Neuronal stem cell (in vitro differentiated cells): Measurements from ENCODE around the gene MEGF8.

Source experiments
- DNase-seq: peaks from one replicate; pipeline ENCODE4 v3.0.0-alpha.2; 2013; ENCODE audit warnings: low spot score
- H2AFZ ChIP-seq: one replicate; pipeline ENCODE4 v1.6.1; 2013; ENCODE audit warnings: mild to moderate bottlenecking, low read length, inconsistent platforms
- H2AK5ac ChIP-seq: 2 replicates; pipeline ENCODE4 v1.6.1; 2013; ENCODE audit warnings: low read depth, mild to moderate bottlenecking, inconsistent platforms, low read length, moderate library complexity, mixed read lengths
- H2BK120ac ChIP-seq: 2 replicates; pipeline ENCODE4 v1.6.1; 2013; ENCODE audit warnings: low read depth, mild to moderate bottlenecking, inconsistent platforms, low read length, moderate library complexity, mixed read lengths
- H2BK12ac ChIP-seq: one replicate; pipeline ENCODE4 v1.6.1; 2013; ENCODE audit warnings: low read length, inconsistent platforms
- H2BK15ac ChIP-seq: 2 replicates; pipeline ENCODE4 v1.6.1; 2013; ENCODE audit warnings: mild to moderate bottlenecking, low read length, inconsistent platforms, mixed read lengths
- H2BK5ac ChIP-seq: one replicate; pipeline ENCODE4 v1.6.1; 2013; ENCODE audit warnings: inconsistent platforms, mild to moderate bottlenecking, low read length, moderate library complexity
- H3K14ac ChIP-seq: one replicate; pipeline ENCODE4 v1.6.1; 2013; ENCODE audit warnings: low read length, inconsistent platforms
- H3K18ac ChIP-seq: 2 replicates; pipeline ENCODE4 v1.6.1; 2013; ENCODE audit warnings: low read length, inconsistent platforms
- H3K23ac ChIP-seq: 2 replicates; pipeline ENCODE4 v1.6.1; 2013; ENCODE audit warnings: low read depth, mild to moderate bottlenecking, mixed read lengths, low read length, inconsistent platforms; ENCODE audit not compliant: poor library complexity
- H3K27ac ChIP-seq: replicated peaks from 3 replicates; pipeline ENCODE4 v1.5.1; 2013; ENCODE audit warnings: low read length, inconsistent platforms
- H3K27me3 ChIP-seq, 3 experiments: 2 replicates each; pipeline ENCODE4 v1.6.1; 2013; ENCODE audit warnings: low read length in 3 of 3, mild to moderate bottlenecking in 2 of 3, inconsistent platforms in 1 of 3, low read depth in 1 of 3, mixed read lengths in 1 of 3, moderate library complexity in 1 of 3; ENCODE audit not compliant: control insufficient read depth in 3 of 3, insufficient read depth in 3 of 3
- H3K36me3 ChIP-seq, 2 donors: replicated peaks in 1 of 2; 2 replicates each; pipeline ENCODE4 v1.6.1; 2013; ENCODE audit warnings: low read length in 2 of 2; ENCODE audit not compliant: control insufficient read depth in 2 of 2, insufficient read depth in 2 of 2
- H3K4ac ChIP-seq: 2 replicates; pipeline ENCODE4 v1.6.1; 2013; ENCODE audit warnings: inconsistent platforms, mild to moderate bottlenecking, low read length, moderate library complexity
- H3K4me1 ChIP-seq, 2 donors: 1 replicate in 1 of 2; 2 replicates in 1 of 2; pipeline ENCODE4 v1.6.1; 2013; ENCODE audit warnings: low read length in 2 of 2, low read depth in 1 of 2; ENCODE audit not compliant: control insufficient read depth in 2 of 2, insufficient read depth in 1 of 2
- H3K4me2 ChIP-seq: one replicate; pipeline ENCODE4 v1.6.1; 2013; ENCODE audit warnings: mild to moderate bottlenecking, low read length, inconsistent platforms; ENCODE audit not compliant: insufficient read depth, poor library complexity, severe bottlenecking
- H3K4me3 ChIP-seq, 2 donors: 2 replicates each; pipeline ENCODE4 v1.5.1; 2013; ENCODE audit warnings: low read length in 2 of 2, mild to moderate bottlenecking in 2 of 2, inconsistent platforms in 1 of 2, moderate library complexity in 1 of 2
- H3K79me1 ChIP-seq: one replicate; pipeline ENCODE4 v1.6.1; 2013; ENCODE audit warnings: low read depth, mild to moderate bottlenecking, inconsistent platforms, low read length, moderate library complexity
- H3K9ac ChIP-seq: one replicate; pipeline ENCODE4 v1.6.1; 2013; ENCODE audit warnings: mild to moderate bottlenecking, low read depth, low read length, inconsistent platforms; ENCODE audit not compliant: poor library complexity
- H3K9me3 ChIP-seq, 2 donors: replicated peaks in 1 of 2; 2 replicates each; pipeline versions ENCODE3 to v1.6.1; 2013; ENCODE audit warnings: low read length in 2 of 2, mild to moderate bottlenecking in 2 of 2, inconsistent platforms in 1 of 2, low read depth in 1 of 2, mixed read lengths in 1 of 2, moderate library complexity in 1 of 2; ENCODE audit not compliant: control insufficient read depth in 2 of 2, insufficient read depth in 1 of 2
- H4K8ac ChIP-seq: one replicate; pipeline ENCODE4 v1.6.1; 2013; ENCODE audit warnings: low read depth, mild to moderate bottlenecking, inconsistent platforms, low read length, moderate library complexity
- H4K91ac ChIP-seq: one replicate; pipeline ENCODE4 v1.6.1; 2013; ENCODE audit warnings: low read length, low read depth, mild to moderate bottlenecking, inconsistent platforms; ENCODE audit not compliant: poor library complexity
- WGBS, 2 donors: extraction: QIAGEN DNeasy Blood & Tissue Kit; methylation state at CpG; one replicate each; pipeline ENCODE4 v1.1.7; 2013; ENCODE audit warnings: missing lambda C conversion rate in 2 of 2, mixed read lengths in 1 of 2; ENCODE audit not compliant: insufficient read length in 2 of 2, insufficient replicate concordance in 1 of 2; ENCODE audit errors: extremely low coverage in 2 of 2; 5-methylcytosine and 5-hydroxymethylcytosine counted together

The MEGF8 gene

DNA sequence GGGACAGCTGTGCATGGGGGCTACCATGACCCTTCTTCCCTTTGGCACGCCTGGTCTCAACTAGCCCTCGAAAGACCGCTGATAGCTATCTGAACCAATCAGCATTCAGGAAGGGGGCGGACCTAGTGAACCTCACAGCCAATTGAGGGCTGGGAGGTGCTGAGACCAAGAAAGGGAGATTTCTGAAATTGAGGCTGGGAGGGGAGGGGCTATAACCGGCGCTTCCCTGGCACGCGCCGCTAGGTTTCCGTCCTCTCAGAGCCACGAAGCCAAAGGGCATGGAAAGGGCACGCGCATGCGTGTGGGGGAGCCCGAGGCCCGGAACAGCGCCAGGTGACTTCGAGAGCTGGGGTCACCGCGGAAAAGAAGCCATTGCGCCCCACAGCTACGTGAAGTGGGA, 18.8 kb upstream of the MEGF8 start:
- DNase-seq, result no peak
- no CpG with 5 or more reads among the region's 22 CpGs for WGBS, 2 donors
- peak overlapping the region; percentile 72 for H3K18ac ChIP-seq

DNA sequence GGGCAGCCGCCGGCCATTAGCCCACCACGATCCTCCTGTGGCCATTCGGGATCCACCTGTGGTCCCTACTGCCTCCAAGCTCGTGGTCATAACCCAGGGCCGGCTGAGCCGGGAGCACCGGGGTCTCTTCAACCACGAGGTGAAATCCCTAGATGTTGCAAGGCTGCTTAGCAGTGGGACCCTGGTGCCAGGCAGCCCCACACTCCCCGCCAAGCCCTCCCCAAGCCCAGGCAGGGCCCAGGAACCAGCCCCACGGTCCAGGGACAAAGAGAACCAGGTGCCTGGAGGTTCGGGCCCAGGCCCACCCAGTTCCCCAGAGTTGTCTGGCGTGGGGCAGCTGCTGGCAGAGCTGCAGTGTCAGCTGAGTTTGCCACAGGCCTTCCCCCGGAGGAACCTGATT, 15.7 kb upstream of the MEGF8 start:
- no CpG with 5 or more reads among the region's 14 CpGs for WGBS, 2 donors
- H3K4ac ChIP-seq, result no peak overlapping the region
- H4K91ac ChIP-seq, result no peak overlapping the region
- no peak overlapping the region for H2BK5ac ChIP-seq
- no peak for DNase-seq
- no peak overlapping the region for H2AFZ ChIP-seq
- no peaks in the 10 kb centered on the region for H3K36me3 ChIP-seq
- H2BK12ac ChIP-seq, result no peak overlapping the region
- peaks cover 0 to 5% of the 10 kb centered on the region in 2 donors for H3K4me1 ChIP-seq
- peak overlapping the region; percentile 76 for H3K18ac ChIP-seq
- H4K8ac ChIP-seq, result no peak overlapping the region
- no peak overlapping the region for H3K4me3 ChIP-seq
- H3K27me3 ChIP-seq, result peaks cover 0 to 12% (median 0%) of the 10 kb centered on the region in 3 experiments
- H3K79me1 ChIP-seq, result no peaks in the 10 kb centered on the region
- H3K14ac ChIP-seq, result peak overlapping the region; percentile 56
- H2AK5ac ChIP-seq, result peak overlapping the region; percentile 56
- no peak overlapping the region for H2BK120ac ChIP-seq
- no peak overlapping the region for H3K27ac ChIP-seq
- no peak overlapping the region for H3K23ac ChIP-seq
- no peak overlapping the region for H3K4me2 ChIP-seq
- H3K9me3 ChIP-seq, result no peaks in the 10 kb centered on the region
- peak overlapping the region; percentile 70 for H3K9ac ChIP-seq
- H2BK15ac ChIP-seq, result peak overlapping the region; percentile 32

More for the DNA sequence above, 18.8 kb upstream of the MEGF8 start:
- Histone ChIP-seq H3K9me3 (no peaks in the 10 kb centered on the region), H3K4me1 (peaks cover 7 to 10% of the 10 kb centered on the region in 2 donors), H2AK5ac (peak overlapping the region; percentile 91), H2BK12ac (peak overlapping the region; percentile 49), H2AFZ (no peak overlapping the region), H4K8ac (peak overlapping the region; percentile 9), H2BK5ac (peak overlapping the region; percentile 71), H3K36me3 (no peaks in the 10 kb centered on the region), H2BK15ac (peak overlapping the region; percentile 14), H3K9ac (no peak overlapping the region), H2BK120ac (no peak overlapping the region), H3K4ac (no peak overlapping the region), H3K14ac (no peak overlapping the region), H3K4me2 (no peak overlapping the region), H3K23ac (no peak overlapping the region), H3K4me3 (peak overlapping the region in 1 of 2 donors; percentile 21), H3K27ac (no peak overlapping the region), H4K91ac (no peak overlapping the region), H3K79me1 (peaks cover 2% of the 10 kb centered on the region), H3K27me3 (no peaks in the 10 kb centered on the region)

DNA sequence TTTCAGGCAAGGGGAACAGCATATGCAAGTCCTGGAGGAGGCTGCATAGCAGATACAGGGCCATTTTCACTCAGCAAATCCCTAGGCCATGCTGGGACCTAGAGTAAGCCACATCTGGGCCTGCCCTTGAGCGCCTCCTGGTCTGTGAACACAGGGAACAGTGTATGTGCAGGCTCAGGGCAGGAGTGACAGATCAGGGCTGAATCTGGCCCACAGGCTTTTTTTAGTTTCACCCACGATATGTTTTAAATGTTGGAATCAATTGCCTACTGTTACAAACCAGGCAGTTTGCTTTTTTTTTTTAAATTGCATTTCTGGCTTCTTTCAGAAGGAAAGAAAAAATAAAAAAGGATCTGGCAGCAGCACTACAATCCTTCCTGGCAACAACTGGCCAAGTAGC, 13.8 kb upstream of the MEGF8 start:
- DNase-seq, result no peak
- Histone ChIP-seq H3K4me1 (peaks cover 4 to 5% of the 10 kb centered on the region in 2 donors), H3K27ac (no peak overlapping the region), H2BK12ac (no peak overlapping the region), H3K18ac (no peak overlapping the region), H3K14ac (no peak overlapping the region), H3K9ac (no peak overlapping the region), H3K36me3 (no peaks in the 10 kb centered on the region), H4K91ac (no peak overlapping the region), H3K4me2 (no peak overlapping the region), H3K4me3 (no peak overlapping the region), H2AFZ (no peak overlapping the region), H3K79me1 (no peaks in the 10 kb centered on the region), H2BK120ac (no peak overlapping the region), H2BK15ac (no peak overlapping the region), H3K23ac (no peak overlapping the region), H3K4ac (no peak overlapping the region), H2BK5ac (no peak overlapping the region), H4K8ac (no peak overlapping the region), H2AK5ac (peak overlapping the region; percentile 68), H3K27me3 (peaks cover 0 to 17% (median 0%) of the 10 kb centered on the region in 3 experiments), H3K9me3 (no peaks in the 10 kb centered on the region)
- no CpG with 5 or more reads among the region's 2 CpGs for WGBS, 2 donors

DNA sequence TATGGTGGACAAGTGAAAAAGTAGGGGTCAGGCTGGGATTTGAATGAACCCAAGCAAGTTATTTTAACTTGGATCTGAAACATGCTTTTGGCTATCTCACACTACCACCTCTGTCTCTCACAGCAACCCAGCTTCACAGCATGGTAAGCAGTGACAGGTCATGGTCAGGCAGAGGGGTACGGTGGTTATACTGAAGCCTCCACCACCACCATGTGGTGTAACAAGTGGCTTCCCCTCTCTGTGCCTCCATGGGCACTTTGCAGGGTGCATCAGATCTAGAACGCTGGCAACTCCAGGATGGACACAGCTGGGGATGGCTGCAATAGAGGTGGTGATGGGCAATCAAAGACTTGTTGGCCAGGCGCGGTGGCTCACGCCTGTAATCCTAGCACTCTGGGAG, 13.1 kb upstream of the MEGF8 start:
- Histone ChIP-seq H3K36me3 (no peaks in the 10 kb centered on the region), H2AK5ac (peak overlapping the region; percentile 2), H3K27ac (no peak overlapping the region), H4K91ac (no peak overlapping the region), H4K8ac (no peak overlapping the region), H2AFZ (peak overlapping the region; percentile 96), H3K4me3 (no peak overlapping the region), H2BK5ac (no peak overlapping the region), H3K23ac (peak overlapping the region; percentile 83), H2BK120ac (no peak overlapping the region), H3K27me3 (peaks cover 0 to 17% (median 0%) of the 10 kb centered on the region in 3 experiments), H3K9ac (no peak overlapping the region), H2BK12ac (no peak overlapping the region), H3K14ac (no peak overlapping the region), H3K18ac (peak overlapping the region; percentile 16), H3K4me2 (no peak overlapping the region), H3K79me1 (no peaks in the 10 kb centered on the region), H3K4ac (no peak overlapping the region), H2BK15ac (no peak overlapping the region), H3K4me1 (peaks cover 5 to 8% of the 10 kb centered on the region in 2 donors), H3K9me3 (no peaks in the 10 kb centered on the region)
- WGBS, 2 donors, result no CpG with 5 or more reads among the region's 5 CpGs
- DNase-seq, result no peak
